GM12891 (cell line): ENCODE data around the gene GTPBP2.

ENCODE experiments used
- POLR2AphosphoS5 ChIP-seq: IDR thresholded peaks from 2 replicates; pipeline ENCODE4 v1.6.1; 2011; ENCODE audit warnings: low read depth, low read length, control low read depth
- TAF1 ChIP-seq: IDR thresholded peaks from 2 replicates; pipeline ENCODE4 v1.6.1; 2011; ENCODE audit warnings: low read depth, low read length, control low read depth

DNA sequence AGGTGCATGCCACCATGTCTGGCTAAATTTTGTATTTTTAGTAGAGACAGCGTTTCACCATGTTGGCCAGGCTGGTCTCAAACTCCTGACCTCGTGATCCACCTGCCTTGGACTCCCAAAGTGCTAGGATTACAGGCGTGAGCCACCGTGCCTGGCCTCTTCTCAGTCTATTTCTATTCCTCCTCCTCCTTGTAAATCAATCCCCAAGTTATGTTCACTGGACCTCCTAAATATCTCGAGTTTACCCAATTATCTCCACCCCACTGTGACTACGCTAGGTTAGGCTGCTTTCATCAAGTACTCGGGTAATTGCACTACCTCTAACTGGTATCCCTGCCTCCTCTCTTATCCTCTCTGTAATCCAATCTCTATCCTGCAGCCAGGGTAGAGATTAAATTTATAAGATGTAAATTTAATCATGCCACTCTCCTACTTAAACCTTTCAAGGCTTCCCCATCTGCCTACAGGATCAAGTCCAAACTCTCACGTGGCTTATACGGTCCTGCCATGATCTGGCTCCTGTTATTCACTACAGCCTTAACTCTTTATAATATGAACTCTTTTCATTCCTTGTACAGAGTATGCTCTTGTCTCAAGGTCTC lies 5.7 kb upstream of the GTPBP2 start:
- TF ChIP-seq TAF1 (no peak), POLR2AphosphoS5 (no peak)
